Pancreas (tissue), 10 donors: ENCODE data around the gene TMEM151A. TPM values are rescaled to one million over a fixed set of nuclear protein-coding genes. Genes with fewer than 3 reads are reported as not detected.
A peak's percentile ranks its signal among the peaks of the same experiment; 100 is the strongest.

Experiments used
- ATAC-seq, 4 donors: fragments of 200-7000 bp; cut with Tn5 transposase; one replicate each; pipeline versions ENCODE4 v1.8.0 to v1.9.1; 2020; ENCODE audit warnings: mild to moderate bottlenecking in 4 of 4, moderate library complexity in 4 of 4
- DNase-seq, 6 donors: peaks; one replicate each; pipeline ENCODE4 v3.0.0-alpha.2; 2020
- FAIRE-seq: peaks from 2 replicates; lab custom pipeline; 2012; peaks lifted over from hg19 to GRCh38; lab: Jason Lieb, UNC
- H3K27ac ChIP-seq, 4 donors: fragments of 200-600 bp; sonication (generic); 1 replicate in 3 of 4; 2 replicates in 1 of 4; pipeline versions ENCODE4 v1.5.0 to v1.8.0; 2020
- H3K27me3 ChIP-seq, 4 donors: fragments of 200-600 bp; one replicate each; pipeline ENCODE4 v1.8.0; 2021
- H3K36me3 ChIP-seq, 3 donors: fragments of 200-600 bp; sonication (generic) in 1 of 3; one replicate each; pipeline versions ENCODE4 v1.5.0 to v1.8.0; 2020 to 2021
- H3K4me1 ChIP-seq, 3 donors: fragments of 200-600 bp; one replicate each; pipeline ENCODE4 v1.8.0; 2021
- H3K4me3 ChIP-seq, 4 donors: fragments of 200-600 bp; sonication (generic) in 2 of 4; one replicate each; pipeline versions ENCODE4 v1.5.0 to v1.8.0; 2020 to 2021
- H3K9me3 ChIP-seq, 4 donors: fragments of 200-600 bp; one replicate each; pipeline ENCODE4 v1.8.0; 2021
- WGBS, 2 donors: extraction: QIAGEN DNeasy Blood & Tissue Kit; methylation state at CpG; one replicate each; pipeline ENCODE4 v1.1.7; 2013; 5-methylcytosine and 5-hydroxymethylcytosine counted together
- intact Hi-C, 3 donors: fragments of 100-400 bp; cut with DNase I; formaldehyde crosslinking; loops; one replicate each; pipeline versions ENCODE4 v1.11.1 to v1.14.2; 2022
- polyA plus RNA-seq, 2 donors: library from polyadenylated mRNA; stranded (reverse); fragments of 200-250 nt; gene quantifications; one replicate each; pipeline ENCODE4 v1.2.3, GENCODE V29; 2013
- total RNA-seq, 6 donors: library from RNA; stranded (reverse); fragmentation: NEBNext Ultra II Directional in 4 of 6; extraction: Animal tissue kit (Norgen Biotek cat#: 25700) in 4 of 6; gene quantifications; one replicate each; pipeline versions ENCODE4 v1.2.1 to v1.2.4, GENCODE V29; 2021 to 2023
- TF ChIP-seq, protein P1 (sequence below), 4 donors: fragments of 200-600 bp; sonication (generic) in 3 of 4; IDR thresholded peaks; one replicate each; pipeline versions ENCODE4 v1.5.0 to v1.8.0; 2021; ENCODE audit warnings: antibody characterized with exemption in 4 of 4
- donor health status: healthy with polysubstance abuse.
- donor health status: DM: no; HTN: no; CAD: no; lungs with moderate emphysema.
- donor health status: DM: no; HTN: no; CAD: no.
- donor health status: control.
- donor health status: control.
- donor health status: Bipolar disorder and iron deficiency.
- donor health status: DM: yes; HTN: yes; CAD: no.
- donor health status: DM: no; HTN: no; CAD: no.
- donor health status: DM: no; HTN: no; CAD: no.
- donor health status: DM: yes; HTN: yes; CAD: no.

Gene TMEM151A
- total and polyA plus RNA-seq, 8 donors, result 0.49 to 4.4 (median 0.75) TPM

DNA sequence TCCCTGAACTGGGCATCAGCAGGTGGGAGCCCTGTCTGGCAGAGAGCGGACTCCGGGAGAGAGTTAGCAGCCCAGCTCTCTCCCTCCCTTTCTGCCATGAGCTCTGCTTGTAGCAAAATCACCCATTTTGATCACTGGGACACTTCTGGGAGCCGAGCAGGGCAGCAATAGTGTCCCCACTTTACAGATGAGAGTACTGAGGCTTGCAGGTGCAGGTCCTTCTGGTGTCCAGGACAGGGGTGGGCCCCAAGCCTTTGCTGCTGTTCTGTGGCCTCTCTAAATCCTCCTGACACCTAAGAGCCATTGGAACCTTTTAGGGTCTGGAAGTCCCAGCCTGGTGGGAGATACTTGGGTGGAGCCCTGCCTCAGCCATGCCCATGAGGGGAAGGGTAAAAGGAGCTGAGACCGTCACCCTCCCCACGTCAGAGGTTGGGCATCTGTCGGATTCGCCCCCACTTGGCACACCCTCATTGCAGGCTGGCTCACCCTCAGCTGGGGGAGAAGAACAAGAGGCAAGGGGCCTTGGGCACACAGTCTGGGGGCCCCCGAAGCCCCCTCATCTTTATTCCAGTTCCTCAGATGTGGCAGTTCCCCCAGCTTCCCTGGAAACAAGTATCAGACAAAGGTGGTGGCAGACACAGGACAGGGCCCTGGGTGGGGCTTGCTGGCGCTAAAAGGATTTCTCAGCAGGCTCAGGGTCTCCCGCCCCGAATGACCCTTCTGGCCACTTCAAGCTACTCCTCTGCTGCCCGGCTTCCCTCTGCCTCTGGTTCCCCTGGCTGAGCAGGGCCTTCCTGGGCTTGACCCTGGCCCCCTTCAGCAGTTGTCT, 40.1 kb downstream of the TMEM151A start:
- intact Hi-C loops, result no loop called here
- Histone ChIP-seq H3K27me3 (no peaks in the 10 kb centered on the region), H3K36me3 (no peaks in the 10 kb centered on the region), H3K4me3 (no peak overlapping the region), H3K4me1 (peaks cover 4 to 8% (median 5%) of the 10 kb centered on the region in 3 donors), H3K27ac (no peak overlapping the region), H3K9me3 (no peaks in the 10 kb centered on the region)
- ATAC-seq (no peak), DNase-seq (peak in 2 of 6 donors; percentile 44 to 47), FAIRE-seq (no peak)
- WGBS, 2 donors, result 85 to 94% methylated on average over 12 of the region's 12 CpGs
- TF ChIP-seq, protein P1, sequence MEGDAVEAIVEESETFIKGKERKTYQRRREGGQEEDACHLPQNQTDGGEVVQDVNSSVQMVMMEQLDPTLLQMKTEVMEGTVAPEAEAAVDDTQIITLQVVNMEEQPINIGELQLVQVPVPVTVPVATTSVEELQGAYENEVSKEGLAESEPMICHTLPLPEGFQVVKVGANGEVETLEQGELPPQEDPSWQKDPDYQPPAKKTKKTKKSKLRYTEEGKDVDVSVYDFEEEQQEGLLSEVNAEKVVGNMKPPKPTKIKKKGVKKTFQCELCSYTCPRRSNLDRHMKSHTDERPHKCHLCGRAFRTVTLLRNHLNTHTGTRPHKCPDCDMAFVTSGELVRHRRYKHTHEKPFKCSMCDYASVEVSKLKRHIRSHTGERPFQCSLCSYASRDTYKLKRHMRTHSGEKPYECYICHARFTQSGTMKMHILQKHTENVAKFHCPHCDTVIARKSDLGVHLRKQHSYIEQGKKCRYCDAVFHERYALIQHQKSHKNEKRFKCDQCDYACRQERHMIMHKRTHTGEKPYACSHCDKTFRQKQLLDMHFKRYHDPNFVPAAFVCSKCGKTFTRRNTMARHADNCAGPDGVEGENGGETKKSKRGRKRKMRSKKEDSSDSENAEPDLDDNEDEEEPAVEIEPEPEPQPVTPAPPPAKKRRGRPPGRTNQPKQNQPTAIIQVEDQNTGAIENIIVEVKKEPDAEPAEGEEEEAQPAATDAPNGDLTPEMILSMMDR (IDR thresholded peaks at IDR 0.05), result no peak

DNA sequence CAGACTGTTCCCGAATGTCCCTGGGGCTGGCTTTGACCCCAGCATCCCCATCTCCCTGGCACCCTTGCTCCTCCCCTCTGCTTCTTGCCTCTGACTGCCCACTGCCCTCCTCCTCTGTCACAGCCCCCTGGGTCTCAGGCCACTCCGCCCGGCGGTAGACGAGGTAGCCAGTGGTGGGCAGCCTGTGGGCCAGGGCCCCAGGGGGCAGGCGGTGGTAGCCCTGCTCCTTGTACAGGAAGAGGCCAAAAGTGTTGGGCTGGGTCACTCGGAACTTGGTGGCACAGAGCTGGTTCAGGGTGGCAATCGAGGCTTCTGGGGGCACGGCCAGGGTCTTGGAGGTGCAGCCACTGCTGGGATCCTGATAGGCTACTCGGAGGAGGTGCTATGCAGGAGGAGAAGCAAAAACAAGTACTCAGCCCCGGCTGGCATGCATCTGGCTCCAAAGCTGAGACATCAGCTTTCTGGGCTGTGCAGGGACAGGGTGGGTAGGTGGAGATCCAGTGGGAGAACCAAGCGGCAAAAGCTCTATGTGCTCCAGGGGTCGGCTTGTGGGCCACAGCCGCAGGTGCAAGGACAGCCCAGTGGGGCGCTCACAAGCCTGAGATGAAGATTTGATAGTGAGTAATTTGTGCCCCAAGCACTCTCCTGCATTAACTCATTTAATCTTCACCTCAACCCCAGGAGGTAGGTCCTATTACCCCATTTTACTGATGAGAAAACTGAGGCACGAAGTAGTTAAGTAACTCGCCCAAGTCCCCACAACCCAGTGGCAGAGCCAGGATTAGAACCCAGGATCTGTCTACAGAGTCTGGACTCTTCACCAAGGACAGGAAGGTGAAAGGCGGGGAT, 40.9 kb downstream of the TMEM151A start:
- WGBS, 2 donors, result 78 to 82% methylated on average over 18 of the region's 18 CpGs
- intact Hi-C loops, result no loop called here
- Histone ChIP-seq H3K9me3 (no peaks in the 10 kb centered on the region), H3K27ac (no peak overlapping the region), H3K4me3 (no peak overlapping the region), H3K27me3 (no peaks in the 10 kb centered on the region), H3K4me1 (peaks cover 4 to 12% (median 10%) of the 10 kb centered on the region in 3 donors), H3K36me3 (no peaks in the 10 kb centered on the region)
- DNase-seq (peak in 2 of 6 donors; percentile 20 to 70), ATAC-seq (no peak), FAIRE-seq (no peak)
- TF ChIP-seq, protein P1 (IDR thresholded peaks at IDR 0.05), result no peak

DNA sequence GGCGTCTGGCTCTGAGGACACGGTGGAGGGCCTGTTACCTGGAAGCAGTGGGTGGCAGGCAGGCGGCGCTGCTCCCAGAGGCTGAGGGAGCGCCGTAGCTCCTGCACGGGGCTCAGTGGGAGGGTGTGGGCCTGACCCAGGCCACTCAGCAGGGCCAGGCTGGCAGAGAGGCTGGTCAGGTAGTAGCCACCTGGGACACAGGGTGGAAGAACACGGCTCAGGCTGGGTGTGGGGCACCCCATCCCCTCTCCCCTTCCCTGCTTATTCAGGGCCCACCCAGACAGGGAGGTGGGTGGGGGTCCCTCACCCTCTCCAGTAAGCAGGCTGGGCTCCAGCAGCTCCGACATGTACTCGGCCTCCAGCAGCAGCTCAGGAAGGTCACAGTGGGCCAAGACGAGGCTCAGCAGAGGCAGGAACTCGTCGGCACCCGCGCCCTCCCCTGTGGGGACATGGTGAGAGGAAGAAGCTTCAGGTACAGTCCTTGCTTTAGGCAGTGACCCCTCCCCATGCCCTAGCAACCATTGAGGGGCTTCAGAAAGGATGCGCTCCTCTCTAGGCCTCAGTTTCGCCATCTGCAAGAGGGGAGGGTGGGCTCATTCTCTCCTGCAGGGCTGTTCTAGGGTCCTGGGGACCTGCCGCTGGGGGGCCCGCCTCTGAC, 41.7 kb downstream of the TMEM151A start:
- no peaks in the 10 kb centered on the region for H3K36me3 ChIP-seq
- H3K27ac ChIP-seq, result no peak overlapping the region
- H3K4me1 ChIP-seq, result peaks cover 4 to 12% (median 10%) of the 10 kb centered on the region in 3 donors
- FAIRE-seq (no peak), DNase-seq (peak in 3 of 6 donors; percentile 18 to 48 (median 45)), ATAC-seq (no peak)
- intact Hi-C loops, result no loop called here
- no peaks in the 10 kb centered on the region for H3K27me3 ChIP-seq
- no peak overlapping the region for H3K4me3 ChIP-seq
- TF ChIP-seq, protein P1 (IDR thresholded peaks at IDR 0.05), result no peak
- H3K9me3 ChIP-seq, result no peaks in the 10 kb centered on the region
- 87 to 91% methylated on average over 16 to 19 of the region's 19 CpGs for WGBS, 2 donors

DNA sequence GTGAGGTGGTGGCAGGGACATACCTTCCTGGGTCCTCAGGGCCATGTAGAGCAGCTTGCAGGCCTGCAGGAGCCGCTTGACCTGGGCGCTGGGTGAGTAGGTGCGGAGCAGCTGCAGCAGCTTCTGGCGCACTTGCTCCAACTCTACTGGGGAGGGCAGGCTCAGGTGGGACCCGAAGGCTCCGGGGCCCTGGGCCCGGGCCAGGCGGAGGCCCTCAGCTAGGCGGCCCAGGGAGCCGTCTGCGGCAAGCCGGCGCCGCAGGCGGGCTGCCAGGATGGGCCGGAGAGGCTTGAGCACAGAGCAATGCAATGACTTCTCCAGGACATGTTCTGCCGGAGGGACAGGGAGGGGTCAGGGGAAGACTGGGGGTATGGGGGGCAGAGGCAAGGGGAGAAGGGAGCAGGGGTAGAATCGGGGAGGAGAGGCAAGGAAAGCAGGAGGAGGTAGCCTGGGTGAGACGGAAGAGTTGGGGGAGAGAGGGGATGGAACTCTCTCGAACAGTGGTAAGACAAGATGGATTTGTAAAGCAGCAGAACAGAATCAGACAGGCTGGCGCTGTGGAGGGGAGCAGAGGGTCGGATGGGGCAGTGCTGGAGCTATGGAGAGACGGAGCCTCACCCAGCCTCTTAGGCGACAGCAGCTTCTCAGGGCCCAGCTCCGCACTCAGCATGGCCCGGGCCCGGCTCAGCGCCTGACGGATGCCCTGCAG, 42.4 kb downstream of the TMEM151A start:
- TF ChIP-seq, protein P1 (IDR thresholded peaks at IDR 0.05), result no peak
- peaks cover 0 to under 1% (median 0%) of the 10 kb centered on the region in 3 donors for H3K36me3 ChIP-seq
- no peak overlapping the region for H3K4me3 ChIP-seq
- ATAC-seq (no peak), FAIRE-seq (no peak), DNase-seq (peak in 3 of 6 donors; percentile 34 to 70 (median 52))
- no peak overlapping the region for H3K27ac ChIP-seq
- H3K9me3 ChIP-seq, result no peaks in the 10 kb centered on the region
- 84 to 93% methylated on average over 28 to 29 of the region's 29 CpGs for WGBS, 2 donors
- no peaks in the 10 kb centered on the region for H3K27me3 ChIP-seq
- H3K4me1 ChIP-seq, result peaks cover 4 to 12% (median 10%) of the 10 kb centered on the region in 3 donors
- intact Hi-C loops, result no loop called here
